Left ventricle myocardium superior (tissue), 1 donor: ENCODE results near the gene MAPK13. TPM values are rescaled to one million over a fixed set of nuclear protein-coding genes. Genes with fewer than 3 reads are reported as not detected.
"Not testable (repeated sequence)": the region's sequence is repeated elsewhere in the genome, so short reads cannot be mapped to it uniquely, and the experiment has no call there.

Experiments used
- ATAC-seq: fragments of 200-7000 bp; cut with Tn5 transposase; one replicate; pipeline ENCODE4 v1.9.1; 2020; ENCODE audit warnings: mild to moderate bottlenecking, moderate library complexity
- DNase-seq: peaks from one replicate; pipeline ENCODE4 v3.0.0-alpha.2; 2020
- intact Hi-C: fragments of 100-400 bp; cut with micrococcal nuclease; formaldehyde crosslinking; loops from one replicate; pipeline ENCODE4 v1.11.0; 2022
- long read RNA-seq: library from polyadenylated mRNA; unstranded; transcript quantifications from one replicate; pipeline ENCODE4 v2.0.0, GENCODE V29; 2021
- total RNA-seq: library from RNA; stranded (reverse); fragmentation: NEBNext Ultra II Directional; extraction: Animal tissue kit (Norgen Biotek cat#: 25700); gene quantifications from one replicate; pipeline ENCODE4 v1.2.1, GENCODE V29; 2021
- donor health status: DM: no; HTN: yes; CAD: no; lungs with severe emphysema.

MAPK13 gene
- 0.87 TPM for total RNA-seq
- long read RNA-seq, full-length matches to known transcripts, result 3 of 3 reads
- long read RNA-seq, partial matches to known transcripts, result 0 of 3 reads
- long read RNA-seq, other reads (novel, unspliced or antisense), result 0 of 3 reads

GRCh38 chr6:36129941-36130666, at the start of gene MAPK13:
MAPK13 (plus strand) TSS chr6:36130513; CDS start chr6:36130583, 70 bp downstream.
- intact Hi-C loops, result no loop called here
- DNase-seq (no peak), ATAC-seq (no peak)

- ATAC-seq, result no peak
- intact Hi-C loops, result no loop called here
- no peak for DNase-seq
These were observed 48.0 kb upstream of the MAPK13 start for GRCh38 chr6:36082318-36082717.

GRCh38 chr6:36083446-36083845, 46.9 kb upstream of the MAPK13 start:
- DNase-seq (no peak), ATAC-seq (no peak)
- intact Hi-C loops, result no loop called here

- ATAC-seq, DNase-seq, intact Hi-C loops: not testable (repeated sequence)
These were observed 42.1 kb upstream of the MAPK13 start for GRCh38 chr6:36088204-36088603.

GRCh38 chr6:36089048-36089447, 41.3 kb upstream of the MAPK13 start:
- no peak for ATAC-seq
- no peak for DNase-seq
- intact Hi-C loops, result no loop called here

- DNase-seq, result no peak
- intact Hi-C loops, result loop anchor here (2.0 kb wide), 1 partner anchor 67 kb away; the partner anchor contains the start of gene MAPK14
- ATAC-seq, result no peak
These were observed 36.1 kb upstream of the MAPK13 start for GRCh38 chr6:36094238-36094637.

- ATAC-seq, result peak; percentile 94
- intact Hi-C loops, result loop anchor here (2.0 kb wide), 1 partner anchor 68 kb away; the partner anchor contains the start of gene MAPK14
These were observed 35.4 kb upstream of the MAPK13 start for GRCh38 chr6:36094753-36095496.

GRCh38 chr6:36095497-36096391, 34.6 kb upstream of the MAPK13 start:
- DNase-seq (no peak), ATAC-seq (peak; percentile 16)
- intact Hi-C loops, result loop anchor here (2.0 kb wide), 1 partner anchor 69 kb away; the partner anchor contains the start of gene MAPK14

More at GRCh38 chr6:36094753-36095496, 35.4 kb upstream of the MAPK13 start:
- peak; percentile 92 for DNase-seq

- intact Hi-C loops, result no loop called here
- ATAC-seq (no peak), DNase-seq (no peak)
These were observed 31.9 kb upstream of the MAPK13 start for GRCh38 chr6:36098253-36098919.

GRCh38 chr6:36098920-36099647, 31.2 kb upstream of the MAPK13 start:
- peak; percentile 66 for ATAC-seq
- DNase-seq, result no peak
- intact Hi-C loops, result no loop called here

GRCh38 chr6:36099869-36100483, 30.3 kb upstream of the MAPK13 start:
- ATAC-seq (peak; percentile 39), DNase-seq (no peak)
- intact Hi-C loops, result no loop called here

- DNase-seq (no peak), ATAC-seq (no peak)
- intact Hi-C loops, result no loop called here
These were observed 28.6 kb upstream of the MAPK13 start for GRCh38 chr6:36101691-36102090.

- no peak for DNase-seq
- intact Hi-C loops, result no loop called here
These were observed 27.5 kb upstream of the MAPK13 start for GRCh38 chr6:36102853-36103252.

GRCh38 chr6:36104836-36105235, 25.5 kb upstream of the MAPK13 start:
- intact Hi-C loops, result no loop called here
- ATAC-seq (peak; percentile 86), DNase-seq (no peak)

More at GRCh38 chr6:36102853-36103252, 27.5 kb upstream of the MAPK13 start:
- ATAC-seq, result no peak

GRCh38 chr6:36109092-36109491, 21.2 kb upstream of the MAPK13 start:
- ATAC-seq (no peak), DNase-seq (no peak)
- intact Hi-C loops, result no loop called here

GRCh38 chr6:36110050-36110449, 20.3 kb upstream of the MAPK13 start:
- intact Hi-C loops, result no loop called here
- ATAC-seq (peak; percentile 26), DNase-seq (no peak)

GRCh38 chr6:36110863-36111262, 19.4 kb upstream of the MAPK13 start:
- ATAC-seq (no peak), DNase-seq (no peak)
- intact Hi-C loops, result no loop called here
